GM12878 (cell line): Measurements from ENCODE around the gene RAE1. TPM values are rescaled to one million over a fixed set of nuclear protein-coding genes. Genes with fewer than 3 reads are reported as not detected.

Source experiments
- ATAC-seq: fragments of 200-7000 bp; cut with Tn5 transposase; 3 replicates; pipeline ENCODE4 v1.9.1; 2020; ENCODE audit warnings: mild to moderate bottlenecking, moderate library complexity
- BruUV-seq: library from RNA; stranded (reverse); fragments of 400-500 nt; replicated peaks from 2 replicates; lab custom pipeline; 2021; lab: Mats Ljungman, UMichigan
- CTCF ChIA-PET: fragments of 300-600 bp; sonication (Branson Sonifier 250); formaldehyde crosslinking; extraction: SDS; loops from one replicate; lab custom pipeline; 2021; ENCODE audit warnings: inconsistent platforms; lab: Yijun Ruan, JAX
- POLR2A ChIA-PET: fragments of 350-600 bp; formaldehyde crosslinking; extraction: SDS; loops from one replicate; lab custom pipeline; 2021; ENCODE audit warnings: inconsistent platforms; lab: Charles Lee
- RAD21 ChIA-PET: fragments of 300-600 bp; sonication (Branson Sonifier 250); formaldehyde crosslinking; loops from one replicate; lab custom pipeline; 2023; ENCODE audit warnings: antibody characterized with exemption; ENCODE audit not compliant: unreplicated experiment; lab: Charles Lee
- SMC1A ChIA-PET: fragments of 300-600 bp; sonication (Branson Sonifier 250); formaldehyde crosslinking; loops from one replicate; lab custom pipeline; 2023; ENCODE audit not compliant: unreplicated experiment, uncharacterized antibody; lab: Charles Lee
- DNase-seq: peaks from one replicate; pipeline ENCODE4 v3.0.0-alpha.2; 2011; ENCODE audit warnings: low read depth, low spot score
- FAIRE-seq: peaks from 3 replicates; lab custom pipeline; 2011; peaks lifted over from hg19 to GRCh38; lab: Jason Lieb, UNC
- H2AFZ ChIP-seq: 2 replicates; pipeline ENCODE4 v1.6.0; 2011; ENCODE audit warnings: low read depth, low read length, control low read depth; ENCODE audit not compliant: control insufficient read depth
- H3K27ac ChIP-seq: 2 replicates; pipeline ENCODE4 v1.5.1; 2011; ENCODE audit warnings: control low read depth; ENCODE audit not compliant: control insufficient read depth, insufficient read depth
- H3K27me3 ChIP-seq, 2 experiments: replicated peaks in 1 of 2; 2 replicates each; pipeline versions ENCODE4 v1.6.0 to v1.6.1; 2011; ENCODE audit warnings: low read length in 1 of 2; ENCODE audit not compliant: control insufficient read depth in 2 of 2, insufficient read depth in 2 of 2
- H3K36me3 ChIP-seq, 2 experiments: 2 replicates each; pipeline ENCODE4 v1.5.1; 2011; ENCODE audit warnings: low read length in 1 of 2; ENCODE audit not compliant: control insufficient read depth in 2 of 2, insufficient read depth in 2 of 2
- H3K4me1 ChIP-seq: 2 replicates; pipeline ENCODE4 v1.6.1; 2011; ENCODE audit warnings: mild to moderate bottlenecking, low read length, moderate library complexity, mixed read lengths; ENCODE audit not compliant: control insufficient read depth, insufficient read depth
- H3K4me2 ChIP-seq: 2 replicates; pipeline ENCODE4 v1.6.0; 2011; ENCODE audit warnings: control low read depth; ENCODE audit not compliant: control insufficient read depth, insufficient read depth
- H3K4me3 ChIP-seq: fragments of 200-600 bp; sonication (generic); 2 replicates; pipeline ENCODE4 v1.5.1; 2016
- H3K79me2 ChIP-seq: 2 replicates; pipeline ENCODE4 v1.6.0; 2011; ENCODE audit warnings: low read length; ENCODE audit not compliant: control insufficient read depth, insufficient read depth
- H3K9ac ChIP-seq: 2 replicates; pipeline ENCODE4 v1.8.0; 2011; ENCODE audit warnings: low read length, control low read depth, mixed read lengths; ENCODE audit not compliant: control insufficient read depth, insufficient read depth
- H3K9me3 ChIP-seq: replicated peaks from 3 replicates; pipeline ENCODE4 v1.5.1; 2011; ENCODE audit warnings: mild to moderate bottlenecking, low read length; ENCODE audit not compliant: control insufficient read depth, insufficient read depth
- H4K20me1 ChIP-seq: 2 replicates; pipeline ENCODE4 v1.6.0; 2011; ENCODE audit not compliant: control insufficient read depth, insufficient read depth
- CBX5 ChIP-seq: sonication (generic); IDR thresholded peaks from 2 replicates; pipeline ENCODE4 v1.6.1; 2016; ENCODE audit warnings: low read depth, moderate library complexity, mild to moderate bottlenecking, inconsistent platforms
- CREB1 ChIP-seq: IDR thresholded peaks from 2 replicates; pipeline ENCODE4 v1.6.1; 2012; ENCODE audit warnings: low read depth, mild to moderate bottlenecking, inconsistent platforms
- EED ChIP-seq: sonication (generic); IDR thresholded peaks from 2 replicates; pipeline ENCODE4 v1.6.1; 2016; ENCODE audit warnings: antibody characterized with exemption, low read depth
- MTA3 ChIP-seq: IDR thresholded peaks from 2 replicates; pipeline ENCODE4 v1.6.1; 2012; ENCODE audit warnings: low read length, inconsistent platforms, borderline replicate concordance
- NR2C2 ChIP-seq: IDR thresholded peaks from 2 replicates; pipeline ENCODE4 v1.6.1; 2011; ENCODE audit warnings: borderline replicate concordance, low read depth; ENCODE audit not compliant: control insufficient read depth, insufficient read length
- SMARCA5 ChIP-seq: fragments of 450-650 bp; IDR thresholded peaks from 2 replicates; pipeline ENCODE4 v1.6.1; 2017; ENCODE audit warnings: mild to moderate bottlenecking
- WGBS: methylation state at CpG from one replicate; pipeline ENCODE4 v1.1.6; 2016; ENCODE audit warnings: low lambda C conversion rate; ENCODE audit not compliant: insufficient replicate concordance, insufficient coverage; ENCODE audit errors: missing lambda C conversion rate; 5-methylcytosine and 5-hydroxymethylcytosine counted together
- in situ Hi-C: fragments of 300-500 bp; cut with MboI; formaldehyde crosslinking; loops from 9 replicates; pipeline ENCODE4 v1.14.3; 2018; ENCODE audit warnings: mixed read lengths
- intact Hi-C: fragments of 100-400 bp; cut with micrococcal nuclease; formaldehyde crosslinking; loops from one replicate; pipeline ENCODE4 v1.14.2; 2022; ENCODE audit not compliant: unreplicated experiment
- polyA plus RNA-seq, 11 experiments: library from polyadenylated mRNA; depleted of rRNA in 4 of 11; unstranded in 6 of 11; stranded (reverse) in 5 of 11; fragments of >200 nt; fragmentation: Nextera tagmentation in 4 of 11; fragmentation: Illumina TruSeq in 1 of 11; extraction: Ambion mirVana in 4 of 11; extraction: Trizol in 1 of 11; gene quantifications; 1 replicate in 1 of 11; 2 replicates in 10 of 11; pipeline versions ENCODE4 v1.2.1 to v1.2.3, GENCODE V29; 2011 to 2016; ENCODE audit warnings: inconsistent platforms in 2 of 11, missing spikeins in 2 of 11, low read depth in 1 of 11
- total RNA-seq, 4 experiments: library from RNA; depleted of rRNA in 3 of 4; stranded (reverse); fragments of >200 nt in 3 of 4; fragmentation: Illumina TruSeq in 1 of 4; extraction: Trizol in 1 of 4; gene quantifications; 2 replicates each; pipeline versions ENCODE4 v1.2.1 to v1.2.3, GENCODE V29; 2013 to 2021
- TF ChIP-seq, protein P1 (sequence below): fragments of 450-650 bp; IDR thresholded peaks from 2 replicates; pipeline ENCODE4 v1.6.1; 2017; ENCODE audit warnings: mild to moderate bottlenecking, low read depth, inconsistent platforms; ENCODE audit not compliant: poor library complexity, severe bottlenecking

RAE1 gene
- total and polyA plus RNA-seq, 10 of the 15 experiments (the other 5 are each of a cell fraction or from before 2014, with no cell fraction given), result 28.7 to 107 (median 49.3) TPM

DNA sequence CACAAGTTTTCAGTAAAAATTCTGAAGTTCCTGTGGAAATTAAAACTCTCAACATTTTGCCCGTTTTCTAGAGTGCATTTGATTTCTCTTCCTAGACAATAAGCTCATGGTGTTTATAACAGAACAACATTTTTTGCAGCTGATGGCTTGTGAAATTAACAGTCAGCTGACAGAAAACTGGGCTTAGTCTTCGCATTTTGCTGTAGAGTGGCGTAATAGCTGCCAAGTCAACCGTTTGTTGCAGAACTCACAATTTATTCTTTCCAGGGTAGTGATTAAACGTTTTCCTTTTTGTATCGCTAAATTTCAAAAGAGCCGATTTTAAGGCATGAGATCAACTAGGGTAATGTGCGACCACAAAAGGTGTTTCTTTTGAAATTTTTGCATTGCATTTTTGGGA is 20.1 kb upstream of the RAE1 start:
- H2AFZ ChIP-seq, result no peak overlapping the region
- no peaks in the 10 kb centered on the region for H3K79me2 ChIP-seq
- no peaks in the 10 kb centered on the region for H3K36me3 ChIP-seq
- intact Hi-C loops, result no loop called here
- H3K27ac ChIP-seq, result no peak overlapping the region
- no peak for DNase-seq
- peaks cover 0 to 2% of the 10 kb centered on the region in 2 experiments; a peak in 1 of 4 replicates for H3K27me3 ChIP-seq
- no peaks in the 10 kb centered on the region for H3K4me1 ChIP-seq
- RAD21 ChIA-PET, result interaction anchor here (1.2 to 2.1 kb wide), 2 partner anchors 239 to 241 kb away, joined by 3 to 5 read pairs; no protein-coding TSS in a partner anchor
- CTCF ChIA-PET, result interaction anchor here (0.8 to 3.3 kb wide), 4 partner anchors 13 to 780 kb away, joined by 3 to 13 read pairs (median 4); no protein-coding TSS in a partner anchor
- H3K9me3 ChIP-seq, result no peaks in the 10 kb centered on the region
- H3K9ac ChIP-seq, result no peak overlapping the region
- ATAC-seq, result no peak
- SMC1A ChIA-PET, result no interaction called here
- BruUV-seq, result no TSS peak
- FAIRE-seq, result no peak
- POLR2A ChIA-PET, result interaction anchor here (1.1 kb wide), 1 partner anchor 235 kb away, joined by 3 read pairs; no protein-coding TSS in a partner anchor
- WGBS, result 33% methylated on average over 8 of the region's 8 CpGs
- TF ChIP-seq EED, result no peak
- TF ChIP-seq CBX5, result no peak
- TF ChIP-seq, protein P1, sequence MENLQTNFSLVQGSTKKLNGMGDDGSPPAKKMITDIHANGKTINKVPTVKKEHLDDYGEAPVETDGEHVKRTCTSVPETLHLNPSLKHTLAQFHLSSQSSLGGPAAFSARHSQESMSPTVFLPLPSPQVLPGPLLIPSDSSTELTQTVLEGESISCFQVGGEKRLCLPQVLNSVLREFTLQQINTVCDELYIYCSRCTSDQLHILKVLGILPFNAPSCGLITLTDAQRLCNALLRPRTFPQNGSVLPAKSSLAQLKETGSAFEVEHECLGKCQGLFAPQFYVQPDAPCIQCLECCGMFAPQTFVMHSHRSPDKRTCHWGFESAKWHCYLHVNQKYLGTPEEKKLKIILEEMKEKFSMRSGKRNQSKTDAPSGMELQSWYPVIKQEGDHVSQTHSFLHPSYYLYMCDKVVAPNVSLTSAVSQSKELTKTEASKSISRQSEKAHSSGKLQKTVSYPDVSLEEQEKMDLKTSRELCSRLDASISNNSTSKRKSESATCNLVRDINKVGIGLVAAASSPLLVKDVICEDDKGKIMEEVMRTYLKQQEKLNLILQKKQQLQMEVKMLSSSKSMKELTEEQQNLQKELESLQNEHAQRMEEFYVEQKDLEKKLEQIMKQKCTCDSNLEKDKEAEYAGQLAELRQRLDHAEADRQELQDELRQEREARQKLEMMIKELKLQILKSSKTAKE, result no peak
- no peak for TF ChIP-seq MTA3
- TF ChIP-seq NR2C2, result no peak
- TF ChIP-seq SMARCA5, result no peak
- TF ChIP-seq CREB1, result no peak
- no peaks in the 10 kb centered on the region for H4K20me1 ChIP-seq
- in situ Hi-C loops, result no loop called here
- no peak overlapping the region for H3K4me3 ChIP-seq
- no peak overlapping the region for H3K4me2 ChIP-seq
